ENCODE results near the gene SLC66A2.
A peak's percentile ranks its signal among the peaks of the same experiment; 100 is the strongest.
"Not testable (repeated sequence)": the region's sequence is repeated elsewhere in the genome, so short reads cannot be mapped to it uniquely, and the experiment has no call there.

SLC66A2 gene

DNA sequence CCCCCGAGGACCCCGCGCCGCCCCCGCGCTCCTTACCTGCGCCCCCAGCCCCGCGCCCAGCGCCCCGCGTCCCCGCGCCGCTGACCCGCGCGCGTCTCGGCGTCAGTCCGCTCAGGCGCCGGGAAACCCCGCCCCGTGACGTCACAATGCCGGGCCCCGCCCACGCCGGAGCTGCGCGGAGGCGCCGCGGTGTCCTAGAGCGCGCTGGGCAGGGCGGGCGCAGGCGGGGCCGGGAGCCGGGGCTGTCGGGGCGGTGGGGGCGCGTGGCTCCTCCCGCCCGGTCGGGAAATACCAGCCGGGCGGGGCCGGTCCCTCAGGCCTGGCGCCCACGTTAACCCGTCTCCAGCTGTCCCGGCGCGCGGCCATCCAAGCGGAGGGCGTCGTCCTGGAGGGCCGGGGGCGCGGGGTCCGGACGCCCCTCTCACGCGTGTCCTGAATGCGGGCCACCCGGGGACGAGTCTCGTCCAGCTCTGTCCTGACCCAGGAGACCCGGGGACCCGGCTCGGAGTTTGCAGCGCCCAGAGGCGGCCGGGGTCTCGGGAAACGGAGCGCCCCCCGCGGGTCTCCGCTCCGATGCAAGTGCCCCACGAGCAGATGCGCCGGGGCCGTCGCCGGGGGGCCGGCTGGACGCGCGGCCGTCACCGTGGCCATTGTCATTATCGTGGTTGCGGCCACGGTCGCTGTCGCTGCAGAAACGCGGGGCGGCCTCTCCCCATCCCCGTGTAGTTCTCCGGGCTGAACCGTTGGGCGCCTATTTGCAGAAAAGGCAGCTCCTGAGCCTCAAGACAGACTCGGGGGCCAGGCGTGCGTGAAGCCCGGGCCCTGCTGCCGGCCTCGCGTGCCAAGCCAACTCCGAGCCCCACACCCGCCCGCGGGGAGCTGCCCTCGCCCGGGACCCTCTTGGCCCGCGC is at the start of gene SLC66A2:
SLC66A2 (minus strand) TSS at position 109 of the 911 bp plus-strand sequence. CDS start 727 bp downstream, outside the sequence.
- peak; percentile 95 for DNase-seq (ENCODE audit: low spot score)

DNA sequence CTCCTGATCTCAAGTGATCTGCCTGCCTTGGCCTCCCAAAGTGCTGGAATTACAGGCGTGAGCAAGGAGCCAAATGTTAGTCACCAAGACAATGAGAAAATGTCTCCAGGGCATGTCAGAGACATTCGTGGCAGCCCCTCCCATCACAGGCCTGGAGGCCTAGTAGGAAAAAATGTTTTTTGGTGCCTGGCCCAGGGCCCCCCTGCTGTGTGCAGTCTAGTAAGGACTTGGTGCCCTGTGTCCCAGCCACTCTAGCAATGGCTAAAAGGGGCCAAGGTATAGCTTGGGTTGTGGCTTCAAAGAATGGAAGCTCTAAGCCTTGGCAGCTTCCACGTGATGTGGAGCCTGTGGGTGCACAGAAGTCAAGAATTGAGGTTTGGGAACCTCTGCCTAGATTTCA is 49.4 kb upstream of the SLC66A2 start:
- no peak for DNase-seq (ENCODE audit: low spot score)

GRCh38 chr18:79999701-80000100 is 48.2 kb upstream of the SLC66A2 start:
- DNase-seq (ENCODE audit: low spot score), result not testable (repeated sequence)

DNA sequence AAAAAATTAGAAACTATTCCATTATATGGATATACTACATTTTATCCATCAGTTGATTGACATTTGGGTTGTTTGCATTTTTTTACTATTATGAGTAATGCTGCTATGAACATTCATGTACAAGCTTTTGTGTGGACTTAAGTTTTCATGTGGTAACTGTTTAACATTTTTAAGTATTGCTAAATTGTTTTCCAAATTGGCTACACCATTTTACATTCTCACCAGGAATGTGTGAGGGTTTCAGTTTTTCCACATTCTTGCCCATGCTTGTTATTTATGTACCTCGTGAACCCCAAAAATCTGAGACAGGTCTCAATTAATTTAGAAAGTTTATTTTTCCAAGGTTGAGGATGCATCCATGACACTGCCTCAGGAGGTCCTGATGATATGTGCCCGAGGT is 40.0 kb upstream of the SLC66A2 start:
- no peak for DNase-seq (ENCODE audit: low spot score)

- DNase-seq (ENCODE audit: low spot score), result no peak
These were observed 37.7 kb upstream of the SLC66A2 start for GRCh38 chr18:79989195-79989497.

DNA sequence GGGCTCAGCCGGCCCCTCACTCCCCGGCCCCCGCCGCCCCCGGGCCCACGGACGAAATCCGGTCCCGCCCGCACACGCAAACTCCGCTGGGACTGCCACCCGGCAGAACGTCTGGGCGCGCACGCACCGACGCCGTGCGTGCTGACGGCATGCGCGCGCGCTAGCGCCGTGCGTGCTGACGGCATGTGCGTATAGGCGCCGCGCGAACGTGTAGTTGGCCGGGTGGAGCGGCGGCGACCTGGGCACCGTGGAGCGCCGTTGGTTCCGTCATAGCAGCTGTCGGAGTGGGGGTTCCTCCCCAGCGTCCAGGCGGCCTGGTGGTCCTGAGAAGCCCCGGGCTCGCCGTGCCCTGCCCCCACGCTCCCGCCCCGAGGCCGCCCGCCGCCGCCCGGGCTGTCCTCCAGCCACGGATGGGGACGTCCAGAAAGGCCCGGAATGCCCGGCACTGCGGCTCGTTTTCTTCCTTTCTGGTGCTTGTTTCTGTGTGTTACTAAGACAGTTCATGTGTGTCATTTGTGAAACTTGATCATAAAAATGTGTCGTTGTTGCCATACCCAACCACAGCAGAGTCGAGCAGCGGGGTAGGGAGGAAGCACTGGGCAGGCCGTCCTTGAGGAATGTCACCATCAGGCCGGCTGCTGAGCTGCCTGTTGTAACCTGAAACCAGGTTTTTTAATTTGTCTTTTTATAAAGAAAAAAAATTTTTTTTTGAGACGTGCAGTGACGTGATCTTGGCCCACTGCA is 37.2 kb upstream of the SLC66A2 start, which contains the start of gene TXNL4A:
TXNL4A (minus strand) TSS at position 113 of the 744 bp plus-strand sequence. CDS start 171 bp downstream, outside the sequence.
- peak; percentile 84 for DNase-seq (ENCODE audit: low spot score)

DNA sequence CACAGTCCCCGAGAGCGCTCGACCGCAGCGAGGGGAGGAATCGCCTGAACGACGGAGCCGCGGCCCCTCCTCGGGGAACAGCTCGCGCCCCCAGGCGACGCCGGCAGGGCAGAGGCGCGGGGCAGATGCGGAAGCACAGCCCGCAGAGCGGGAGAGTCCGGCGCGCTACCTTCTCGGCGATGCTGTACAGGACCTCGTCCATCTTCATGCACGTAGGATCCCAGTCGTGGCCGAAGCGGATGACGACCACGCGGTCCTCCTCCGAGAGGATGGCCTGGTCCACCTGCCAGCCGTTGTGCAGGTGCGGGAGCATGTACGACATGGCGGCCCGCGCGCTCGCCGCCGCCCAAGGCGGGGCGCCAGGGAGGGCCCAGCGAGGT is 36.6 kb upstream of the SLC66A2 start:
- DNase-seq (ENCODE audit: low spot score), result peak; percentile 82

DNA sequence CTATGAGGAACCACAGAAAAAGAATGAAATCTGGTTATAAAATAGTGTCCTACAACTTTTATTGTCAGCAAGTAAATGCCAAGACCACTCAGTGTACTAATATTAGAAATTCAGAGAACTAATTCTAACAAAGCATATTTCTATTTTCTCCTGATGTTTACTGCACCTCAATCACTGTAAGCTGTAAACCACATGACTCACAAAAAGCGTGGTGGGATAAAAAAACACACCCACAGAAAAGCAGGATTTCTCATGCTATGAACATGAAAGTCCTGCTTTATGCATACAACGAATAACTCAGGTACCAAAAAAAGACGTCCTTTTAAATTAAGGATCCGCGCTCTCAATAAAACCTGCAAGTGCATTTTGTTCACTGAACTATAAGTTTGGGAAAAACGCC is 36.1 kb upstream of the SLC66A2 start:
- DNase-seq (ENCODE audit: low spot score), result no peak

DNA sequence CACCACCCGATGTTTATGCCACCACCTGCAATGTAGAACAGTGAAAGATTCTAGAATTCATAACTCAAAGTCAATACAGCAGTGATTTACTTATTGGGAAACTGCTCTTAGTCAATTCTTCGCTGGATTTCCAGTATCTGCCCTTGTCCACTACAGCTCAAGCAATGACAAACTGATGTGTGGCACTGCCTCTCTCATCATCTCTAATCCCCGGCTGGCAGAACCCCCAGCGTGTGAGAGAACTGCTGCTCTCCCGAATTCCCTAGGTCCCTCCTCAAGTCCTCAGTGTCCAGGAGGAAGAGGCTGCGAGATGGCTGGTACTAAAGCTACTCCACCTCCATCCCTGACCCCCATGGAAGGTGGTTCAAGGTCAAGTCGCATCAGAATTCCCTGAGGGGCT is 35.3 kb upstream of the SLC66A2 start:
- no peak for DNase-seq (ENCODE audit: low spot score)

DNA sequence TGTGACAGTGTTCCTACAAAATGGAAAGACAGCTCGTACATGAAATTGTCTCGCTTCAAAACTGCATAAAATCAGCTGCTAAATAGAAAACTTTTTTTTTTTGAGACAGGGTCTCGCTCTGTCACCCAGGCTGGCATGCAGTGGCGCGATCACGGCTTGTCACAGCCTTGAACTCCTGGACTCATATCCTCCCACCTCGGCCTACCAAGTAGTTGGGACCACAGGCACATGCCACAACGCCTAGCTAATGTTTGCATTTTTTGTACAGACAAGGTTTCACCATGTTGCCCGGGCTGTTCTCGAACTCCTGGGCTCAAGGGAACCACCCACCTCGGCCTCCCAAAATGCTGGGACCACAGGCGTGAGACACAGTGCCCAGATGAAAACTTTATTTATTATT is 33.7 kb upstream of the SLC66A2 start:
- DNase-seq (ENCODE audit: low spot score), result no peak

- no peak for DNase-seq (ENCODE audit: low spot score)
These were observed 32.3 kb upstream of the SLC66A2 start for GRCh38 chr18:79983793-79984192.

DNA sequence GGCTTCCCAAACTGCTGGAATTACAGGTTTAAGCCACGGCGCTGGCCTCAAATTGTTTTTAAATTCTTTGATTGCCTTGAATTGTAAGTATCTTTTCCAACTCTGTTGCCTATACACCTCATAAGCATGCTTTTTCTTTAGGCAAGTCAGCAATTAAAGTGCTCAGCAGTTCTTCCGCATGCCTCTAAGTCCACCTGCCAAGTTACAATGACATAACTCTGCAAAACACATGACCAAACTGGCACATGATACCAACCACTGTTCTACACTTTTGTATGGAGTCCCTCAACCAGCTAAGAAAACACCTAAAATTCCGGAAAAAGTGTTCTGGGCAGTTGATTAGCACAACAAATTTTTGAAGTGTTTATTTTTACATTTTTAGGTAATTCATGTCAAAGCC is 31.8 kb upstream of the SLC66A2 start:
- DNase-seq (ENCODE audit: low spot score), result no peak

DNA sequence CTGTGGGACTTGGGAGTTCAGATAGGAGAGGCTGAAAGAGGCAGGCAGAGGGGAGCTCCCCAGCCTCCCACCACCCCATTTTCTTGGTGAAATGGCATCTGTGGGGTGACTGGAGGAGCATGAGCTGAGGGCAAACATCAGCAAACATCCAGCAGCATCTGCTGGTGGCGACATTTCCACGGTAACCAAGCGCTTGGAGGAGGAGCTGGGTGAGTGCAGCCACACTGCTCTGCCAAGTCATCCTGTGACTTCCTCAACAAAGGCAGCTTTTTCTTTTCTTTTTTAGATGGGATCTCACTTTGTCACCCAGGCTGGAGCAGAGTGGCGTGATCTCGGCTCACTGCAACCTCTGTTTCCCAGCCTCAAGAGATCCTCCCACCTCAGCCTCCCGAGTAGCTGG is 31.3 kb upstream of the SLC66A2 start:
- no peak for DNase-seq (ENCODE audit: low spot score)

GRCh38 chr18:79980585-79980984 is 29.1 kb upstream of the SLC66A2 start:
- no peak for DNase-seq (ENCODE audit: low spot score)

DNA sequence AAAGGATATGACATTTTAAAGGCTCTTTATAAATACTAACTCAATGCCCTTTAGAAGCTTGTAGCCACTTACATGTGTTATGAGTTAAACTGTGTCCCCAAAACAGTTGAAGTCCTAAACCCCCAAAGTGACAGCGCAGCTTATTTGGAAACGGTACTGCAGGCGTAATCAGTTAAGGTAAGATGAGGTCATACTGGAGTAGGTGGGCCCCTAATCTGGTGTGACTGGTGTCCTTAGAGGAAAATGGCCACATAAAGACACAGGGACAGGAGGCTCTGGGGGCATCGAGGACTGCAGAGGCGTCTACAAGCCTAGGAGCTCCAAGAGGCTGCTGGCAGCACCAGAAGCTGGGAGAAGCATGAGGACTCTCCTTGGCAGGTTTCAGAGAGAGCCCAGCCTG is 28.4 kb upstream of the SLC66A2 start:
- DNase-seq (ENCODE audit: low spot score), result no peak

- DNase-seq (ENCODE audit: low spot score), result no peak
These were observed 24.7 kb upstream of the SLC66A2 start for GRCh38 chr18:79975985-79976680.

DNA sequence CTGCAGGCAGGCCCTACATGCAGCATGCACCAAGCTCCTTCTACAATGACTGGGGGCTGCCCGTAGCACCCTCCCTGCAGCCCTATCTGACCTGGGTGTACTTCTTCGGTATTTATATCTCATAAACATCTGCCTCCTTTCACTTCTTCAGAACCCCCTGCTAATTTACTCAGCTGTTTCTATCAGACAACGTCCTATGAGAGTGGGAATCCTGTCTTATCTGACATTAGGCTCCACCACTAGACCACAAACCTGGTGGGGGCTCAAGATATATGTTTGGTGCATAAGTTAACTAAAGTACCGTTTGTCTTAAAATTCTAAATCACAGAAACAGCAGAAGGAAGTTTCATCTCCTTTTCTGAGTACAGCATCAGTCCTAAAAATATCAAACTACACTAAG is 23.6 kb upstream of the SLC66A2 start:
- no peak for DNase-seq (ENCODE audit: low spot score)

GRCh38 chr18:79974025-79974654 is 22.7 kb upstream of the SLC66A2 start:
- no peak for DNase-seq (ENCODE audit: low spot score)

GRCh38 chr18:79973517-79973916 is 22.1 kb upstream of the SLC66A2 start:
- DNase-seq (ENCODE audit: low spot score), result no peak

- DNase-seq (ENCODE audit: low spot score), result no peak
These were observed 21.3 kb upstream of the SLC66A2 start for GRCh38 chr18:79972720-79973119.

DNA sequence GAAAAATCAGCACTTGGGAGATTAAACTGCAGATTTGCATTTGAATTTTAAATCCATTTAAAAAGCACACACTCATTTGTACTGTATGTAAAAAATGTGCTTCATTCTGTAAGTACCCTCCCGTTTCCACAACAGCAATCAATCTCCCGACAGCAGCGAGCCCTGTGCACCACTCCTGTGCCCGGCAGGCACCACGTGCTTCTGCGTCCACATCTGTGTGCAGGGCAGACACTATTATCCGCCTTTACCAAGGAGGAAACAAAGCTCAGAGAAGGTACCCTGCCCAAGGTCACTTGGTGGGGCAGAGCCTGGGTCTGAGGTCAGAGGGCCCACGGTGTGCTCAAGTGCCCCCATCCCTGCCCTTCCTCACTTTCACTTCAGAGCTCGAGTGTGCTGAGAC is 20.5 kb upstream of the SLC66A2 start:
- DNase-seq (ENCODE audit: low spot score), result no peak
